Uterus (tissue), 2 donors: ENCODE data around the gene SLC25A21.

Experiments used
- POLR2A ChIP-seq, 2 donors: fragments of 450-650 bp; IDR thresholded peaks; one replicate each; pipeline ENCODE4 v1.6.1; 2016; ENCODE audit warnings: antibody characterized with exemption in 2 of 2, mild to moderate bottlenecking in 1 of 2, moderate library complexity in 1 of 2
- TF ChIP-seq, protein P1 (sequence below), 4 experiments: fragments of 200-600 bp in 2 of 4; fragments of 450-650 bp in 2 of 4; sonication (generic) in 2 of 4; IDR thresholded peaks; one replicate each; pipeline ENCODE4 v1.5.1; 2016 to 2019; ENCODE audit warnings: antibody characterized with exemption in 4 of 4, mild to moderate bottlenecking in 2 of 4, moderate library complexity in 1 of 4

DNA sequence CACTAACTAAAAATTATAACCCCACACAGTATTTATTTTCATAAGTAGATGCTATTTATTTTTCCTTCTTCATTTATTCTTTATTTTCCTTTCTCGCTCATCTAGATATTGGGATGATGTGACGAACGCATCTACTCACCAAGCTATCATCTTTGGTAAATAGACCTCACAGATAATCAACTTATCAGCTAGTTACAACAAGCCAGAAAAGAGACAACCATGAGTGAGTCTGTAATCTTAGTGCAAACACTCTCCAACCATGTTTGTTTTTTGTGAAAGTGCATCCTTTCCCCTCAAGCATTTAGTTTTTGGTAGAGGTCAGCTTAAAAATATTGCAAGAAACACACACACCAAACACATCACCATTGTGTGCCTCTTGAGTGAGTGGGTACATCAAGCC lies 84.9 kb downstream of the SLC25A21 start:
- TF ChIP-seq, protein P1, sequence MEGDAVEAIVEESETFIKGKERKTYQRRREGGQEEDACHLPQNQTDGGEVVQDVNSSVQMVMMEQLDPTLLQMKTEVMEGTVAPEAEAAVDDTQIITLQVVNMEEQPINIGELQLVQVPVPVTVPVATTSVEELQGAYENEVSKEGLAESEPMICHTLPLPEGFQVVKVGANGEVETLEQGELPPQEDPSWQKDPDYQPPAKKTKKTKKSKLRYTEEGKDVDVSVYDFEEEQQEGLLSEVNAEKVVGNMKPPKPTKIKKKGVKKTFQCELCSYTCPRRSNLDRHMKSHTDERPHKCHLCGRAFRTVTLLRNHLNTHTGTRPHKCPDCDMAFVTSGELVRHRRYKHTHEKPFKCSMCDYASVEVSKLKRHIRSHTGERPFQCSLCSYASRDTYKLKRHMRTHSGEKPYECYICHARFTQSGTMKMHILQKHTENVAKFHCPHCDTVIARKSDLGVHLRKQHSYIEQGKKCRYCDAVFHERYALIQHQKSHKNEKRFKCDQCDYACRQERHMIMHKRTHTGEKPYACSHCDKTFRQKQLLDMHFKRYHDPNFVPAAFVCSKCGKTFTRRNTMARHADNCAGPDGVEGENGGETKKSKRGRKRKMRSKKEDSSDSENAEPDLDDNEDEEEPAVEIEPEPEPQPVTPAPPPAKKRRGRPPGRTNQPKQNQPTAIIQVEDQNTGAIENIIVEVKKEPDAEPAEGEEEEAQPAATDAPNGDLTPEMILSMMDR (IDR thresholded peaks at IDR 0.05): no peak
- TF ChIP-seq POLR2A (IDR thresholded peaks at IDR 0.05): no peak
